Esophagus muscularis mucosa (tissue), 3 donors: Measurements from ENCODE around the gene MDGA2.

Experiments
- POLR2AphosphoS5 ChIP-seq, 2 donors: sonication (generic); formaldehyde crosslinking; IDR thresholded peaks; one replicate each; pipeline ENCODE4 v1.6.1; 2017; ENCODE audit warnings: antibody characterized with exemption in 2 of 2
- TF ChIP-seq, protein P1 (sequence below), 3 experiments: fragments of 200-600 bp in 2 of 3; fragments of 450-650 bp in 1 of 3; sonication (generic) in 2 of 3; IDR thresholded peaks; one replicate each; pipeline ENCODE4 v1.5.1; 2017 to 2019; ENCODE audit warnings: antibody characterized with exemption in 3 of 3, mild to moderate bottlenecking in 2 of 3, moderate library complexity in 1 of 3

DNA sequence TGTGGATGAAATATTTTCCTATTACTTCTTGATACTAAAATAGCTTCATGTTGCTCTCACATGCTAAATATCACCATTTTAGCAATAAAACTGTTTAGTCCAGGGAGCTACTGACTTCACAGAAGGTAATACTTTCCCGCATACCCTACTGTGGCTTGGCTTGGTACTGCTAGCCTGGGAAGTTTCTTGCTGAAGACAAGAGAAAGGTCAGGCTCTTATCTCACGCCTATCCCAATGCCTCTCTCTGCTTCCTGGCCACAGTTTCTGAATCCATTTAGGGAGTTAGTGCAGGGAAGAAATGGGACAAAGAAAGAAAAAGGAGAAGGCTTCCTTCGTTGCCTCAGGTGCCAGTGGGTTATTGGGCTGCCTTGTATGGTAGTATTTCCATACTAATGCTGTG, 228.3 kb downstream of the MDGA2 start:
- TF ChIP-seq, protein P1, sequence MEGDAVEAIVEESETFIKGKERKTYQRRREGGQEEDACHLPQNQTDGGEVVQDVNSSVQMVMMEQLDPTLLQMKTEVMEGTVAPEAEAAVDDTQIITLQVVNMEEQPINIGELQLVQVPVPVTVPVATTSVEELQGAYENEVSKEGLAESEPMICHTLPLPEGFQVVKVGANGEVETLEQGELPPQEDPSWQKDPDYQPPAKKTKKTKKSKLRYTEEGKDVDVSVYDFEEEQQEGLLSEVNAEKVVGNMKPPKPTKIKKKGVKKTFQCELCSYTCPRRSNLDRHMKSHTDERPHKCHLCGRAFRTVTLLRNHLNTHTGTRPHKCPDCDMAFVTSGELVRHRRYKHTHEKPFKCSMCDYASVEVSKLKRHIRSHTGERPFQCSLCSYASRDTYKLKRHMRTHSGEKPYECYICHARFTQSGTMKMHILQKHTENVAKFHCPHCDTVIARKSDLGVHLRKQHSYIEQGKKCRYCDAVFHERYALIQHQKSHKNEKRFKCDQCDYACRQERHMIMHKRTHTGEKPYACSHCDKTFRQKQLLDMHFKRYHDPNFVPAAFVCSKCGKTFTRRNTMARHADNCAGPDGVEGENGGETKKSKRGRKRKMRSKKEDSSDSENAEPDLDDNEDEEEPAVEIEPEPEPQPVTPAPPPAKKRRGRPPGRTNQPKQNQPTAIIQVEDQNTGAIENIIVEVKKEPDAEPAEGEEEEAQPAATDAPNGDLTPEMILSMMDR (IDR thresholded peaks at IDR 0.05): no peak
- TF ChIP-seq POLR2AphosphoS5 (IDR thresholded peaks at IDR 0.05): no peak
